ENCODE data around the gene SLC35B2. TPM values are rescaled to one million over a fixed set of nuclear protein-coding genes. Genes with fewer than 3 reads are reported as not detected.
A peak's percentile ranks its signal among the peaks of the same experiment; 100 is the strongest.

Gene SLC35B2
- total RNA-seq, 1 donor, result 92.8 TPM

DNA sequence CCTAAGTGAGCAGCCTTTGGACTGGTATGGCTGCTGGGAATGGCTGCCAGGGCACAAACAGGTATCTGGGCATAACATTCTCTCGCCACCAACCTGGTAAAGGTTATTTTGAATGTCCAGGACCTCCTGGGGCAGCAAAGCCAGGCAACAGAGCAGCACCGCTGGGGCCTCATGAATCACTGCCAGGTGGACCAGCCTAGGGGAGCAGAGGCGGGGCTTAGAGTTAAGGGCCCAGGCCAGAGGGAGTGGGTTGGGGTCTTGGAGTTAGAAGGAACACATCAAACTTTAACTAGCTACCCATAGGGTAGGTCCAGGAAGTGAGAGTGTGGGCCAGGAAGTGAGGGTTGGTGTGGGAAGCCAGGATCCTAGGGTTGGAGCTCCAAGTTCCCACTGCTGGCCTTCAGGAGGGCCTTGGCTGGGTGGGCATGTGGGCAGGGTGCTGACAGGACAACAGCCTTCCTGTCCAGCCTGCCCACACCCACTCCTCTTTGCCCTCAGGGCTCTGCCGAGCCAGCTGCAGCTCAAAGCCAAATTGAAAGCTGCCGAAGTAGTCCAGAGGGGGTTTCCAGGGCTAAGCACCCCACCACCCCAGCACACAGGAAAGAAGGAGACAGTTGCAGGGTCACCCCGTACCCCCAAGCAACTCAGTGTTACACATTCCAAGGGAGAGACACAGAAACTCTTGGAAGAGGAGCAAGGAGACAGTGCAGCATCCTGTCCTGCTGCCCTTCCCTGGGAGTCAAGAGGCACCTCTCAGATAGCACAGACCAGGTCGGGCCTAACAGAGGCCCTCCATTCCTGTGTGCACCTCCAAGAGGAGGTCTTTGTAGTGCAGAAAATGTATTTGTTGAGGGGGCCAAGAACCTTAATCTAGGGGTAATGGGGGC lies 5.4 kb upstream of the SLC35B2 start:
- peak overlapping the region; percentile 79 for H3K4me3 ChIP-seq (ENCODE audit: low read depth, low read length)
- TF ChIP-seq, protein P1, sequence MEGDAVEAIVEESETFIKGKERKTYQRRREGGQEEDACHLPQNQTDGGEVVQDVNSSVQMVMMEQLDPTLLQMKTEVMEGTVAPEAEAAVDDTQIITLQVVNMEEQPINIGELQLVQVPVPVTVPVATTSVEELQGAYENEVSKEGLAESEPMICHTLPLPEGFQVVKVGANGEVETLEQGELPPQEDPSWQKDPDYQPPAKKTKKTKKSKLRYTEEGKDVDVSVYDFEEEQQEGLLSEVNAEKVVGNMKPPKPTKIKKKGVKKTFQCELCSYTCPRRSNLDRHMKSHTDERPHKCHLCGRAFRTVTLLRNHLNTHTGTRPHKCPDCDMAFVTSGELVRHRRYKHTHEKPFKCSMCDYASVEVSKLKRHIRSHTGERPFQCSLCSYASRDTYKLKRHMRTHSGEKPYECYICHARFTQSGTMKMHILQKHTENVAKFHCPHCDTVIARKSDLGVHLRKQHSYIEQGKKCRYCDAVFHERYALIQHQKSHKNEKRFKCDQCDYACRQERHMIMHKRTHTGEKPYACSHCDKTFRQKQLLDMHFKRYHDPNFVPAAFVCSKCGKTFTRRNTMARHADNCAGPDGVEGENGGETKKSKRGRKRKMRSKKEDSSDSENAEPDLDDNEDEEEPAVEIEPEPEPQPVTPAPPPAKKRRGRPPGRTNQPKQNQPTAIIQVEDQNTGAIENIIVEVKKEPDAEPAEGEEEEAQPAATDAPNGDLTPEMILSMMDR (IDR thresholded peaks at IDR 0.05; ENCODE audit: insufficient read depth, low read depth, low read length), result no peak
- no peak for DNase-seq (ENCODE audit: low read depth)

GRCh38 chr6:44261581-44261980 lies 4.3 kb upstream of the SLC35B2 start:
- H3K4me3 ChIP-seq (ENCODE audit: low read depth, low read length), result no peak overlapping the region
- no peak for DNase-seq (ENCODE audit: low read depth)
- TF ChIP-seq, protein P1 (IDR thresholded peaks at IDR 0.05; ENCODE audit: insufficient read depth, low read depth, low read length), result no peak

GRCh38 chr6:44260451-44261297 lies 3.3 kb upstream of the SLC35B2 start:
- DNase-seq (ENCODE audit: low read depth), result no peak
- no peak overlapping the region for H3K4me3 ChIP-seq (ENCODE audit: low read depth, low read length)
- TF ChIP-seq, protein P1 (IDR thresholded peaks at IDR 0.05; ENCODE audit: insufficient read depth, low read depth, low read length), result no peak

DNA sequence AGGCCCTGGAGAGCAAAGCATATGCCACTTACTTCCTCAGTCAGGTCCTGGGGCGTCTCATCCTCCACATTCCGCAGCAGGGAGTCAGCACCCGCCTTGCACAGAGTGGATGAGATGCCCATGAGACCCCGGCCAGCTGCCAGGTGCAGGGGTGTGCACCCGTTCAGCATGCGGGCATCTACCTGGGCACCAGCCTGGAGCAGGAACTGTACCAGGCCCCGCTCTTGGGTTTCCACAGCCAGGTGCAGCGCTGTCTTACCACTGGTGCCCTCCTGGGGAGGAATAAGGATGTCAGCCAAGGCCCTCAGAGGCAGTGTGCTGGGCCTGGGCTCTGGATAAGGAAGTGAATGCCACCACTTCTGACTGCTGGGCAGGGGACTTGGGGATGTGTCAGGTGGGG lies 2.7 kb upstream of the SLC35B2 start:
- TF ChIP-seq, protein P1 (IDR thresholded peaks at IDR 0.05; ENCODE audit: insufficient read depth, low read depth, low read length), result no peak
- H3K4me3 ChIP-seq (ENCODE audit: low read depth, low read length), result no peak overlapping the region
- no peak for DNase-seq (ENCODE audit: low read depth)

DNA sequence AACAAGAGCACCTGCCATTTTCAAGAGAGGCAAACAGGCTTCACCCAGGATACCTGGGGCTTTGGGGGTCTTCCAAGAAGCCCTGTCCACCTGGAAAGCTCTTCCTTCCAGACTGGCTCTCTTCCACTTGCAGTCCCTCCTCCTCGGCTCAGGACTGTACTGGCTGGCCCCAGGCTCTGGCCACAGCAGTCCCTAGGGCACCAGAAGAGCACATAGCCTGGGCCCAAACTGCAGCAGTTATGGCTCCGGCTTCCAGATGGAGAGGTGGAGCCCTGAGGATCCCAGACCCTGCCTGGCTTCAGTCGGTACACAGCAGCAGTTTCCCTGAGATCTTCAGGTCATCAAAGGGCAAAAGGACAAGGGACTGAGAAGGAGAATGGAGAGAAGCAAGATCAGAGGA lies 1.6 kb upstream of the SLC35B2 start:
- H3K4me3 ChIP-seq (ENCODE audit: low read depth, low read length), result no peak overlapping the region
- no peak for DNase-seq (ENCODE audit: low read depth)
- TF ChIP-seq, protein P1 (IDR thresholded peaks at IDR 0.05; ENCODE audit: insufficient read depth, low read depth, low read length), result no peak

- TF ChIP-seq, protein P1 (IDR thresholded peaks at IDR 0.05; ENCODE audit: insufficient read depth, low read depth, low read length), result no peak
- H3K4me3 ChIP-seq (ENCODE audit: low read depth, low read length), result no peak overlapping the region
- no peak for DNase-seq (ENCODE audit: low read depth)
Measured at GRCh38 chr6:44258325-44258863, 1.1 kb upstream of the SLC35B2 start.
